GM21786 (cell line): Measurements from ENCODE around the gene TSPY10.
"Not testable (repeated sequence)": the region's sequence is repeated elsewhere in the genome, so short reads cannot be mapped to it uniquely, and the experiment has no call there.

Source experiments
- ATAC-seq: cut with Tn5 transposase; IDR thresholded peaks from one replicate; pipeline ENCODE4 v1.9.1; 2021; ENCODE audit not compliant: unreplicated experiment

Gene TSPY10, protein sequence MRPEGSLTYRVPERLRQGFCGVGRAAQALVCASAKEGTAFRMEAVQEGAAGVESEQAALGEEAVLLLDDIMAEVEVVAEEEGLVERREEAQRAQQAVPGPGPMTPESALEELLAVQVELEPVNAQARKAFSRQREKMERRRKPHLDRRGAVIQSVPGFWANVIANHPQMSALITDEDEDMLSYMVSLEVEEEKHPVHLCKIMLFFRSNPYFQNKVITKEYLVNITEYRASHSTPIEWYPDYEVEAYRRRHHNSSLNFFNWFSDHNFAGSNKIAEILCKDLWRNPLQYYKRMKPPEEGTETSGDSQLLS

DNA sequence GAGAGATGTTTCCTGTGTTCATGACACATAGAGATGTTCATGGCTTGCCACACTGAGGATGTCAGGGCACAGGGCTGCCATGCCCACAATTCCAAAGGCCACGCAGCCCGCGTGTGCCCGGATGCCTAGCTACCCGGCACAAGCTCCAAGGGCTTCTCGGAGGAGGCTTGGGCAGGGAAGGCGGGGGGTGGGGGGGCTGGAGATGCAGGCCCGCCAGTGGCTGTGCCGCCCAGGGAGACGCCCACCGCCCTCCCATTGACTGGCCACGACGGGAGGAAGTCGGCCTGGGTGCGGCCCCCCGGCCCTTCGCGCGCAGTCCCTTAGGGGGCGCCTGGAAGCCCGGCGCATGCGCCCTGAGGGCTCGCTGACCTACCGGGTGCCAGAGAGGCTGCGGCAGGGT, at the start of gene TSPY10:
TSS of gene TSPY10 (plus strand) at position 301 of the 400 bp plus-strand sequence. CDS start at position 347, 46 bp downstream.
- ATAC-seq = not testable (repeated sequence)

DNA sequence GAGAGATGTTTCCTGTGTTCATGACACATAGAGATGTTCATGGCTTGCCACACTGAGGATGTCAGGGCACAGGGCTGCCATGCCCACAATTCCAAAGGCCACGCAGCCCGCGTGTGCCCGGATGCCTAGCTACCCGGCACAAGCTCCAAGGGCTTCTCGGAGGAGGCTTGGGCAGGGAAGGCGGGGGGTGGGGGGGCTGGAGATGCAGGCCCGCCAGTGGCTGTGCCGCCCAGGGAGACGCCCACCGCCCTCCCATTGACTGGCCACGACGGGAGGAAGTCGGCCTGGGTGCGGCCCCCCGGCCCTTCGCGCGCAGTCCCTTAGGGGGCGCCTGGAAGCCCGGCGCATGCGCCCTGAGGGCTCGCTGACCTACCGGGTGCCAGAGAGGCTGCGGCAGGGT, 40.7 kb upstream of the TSPY10 start, which contains the start of gene TSPY9:
TSS of gene TSPY9 (plus strand) at position 301 of the 400 bp plus-strand sequence. CDS start at position 347, 46 bp downstream.
- not testable (repeated sequence) for ATAC-seq

DNA sequence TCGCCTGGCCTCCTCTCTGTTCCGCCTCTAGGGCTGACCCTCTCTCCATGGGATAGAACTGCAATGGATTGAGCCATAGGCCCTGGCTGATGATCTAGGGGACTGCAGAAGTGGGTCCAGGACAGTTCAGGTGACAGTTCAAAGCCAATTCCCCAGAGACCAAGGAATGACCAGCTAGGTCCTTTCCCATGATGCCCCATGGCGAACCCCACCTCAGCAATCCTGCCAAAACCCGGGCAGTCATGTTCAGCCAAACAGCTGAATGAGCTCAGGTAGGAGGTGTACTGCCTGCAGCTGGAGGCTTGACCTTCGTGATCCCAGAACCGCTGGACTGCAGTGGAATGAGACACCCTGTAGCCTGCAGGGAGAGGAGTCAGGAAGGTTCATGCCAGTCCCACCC, 23.3 kb upstream of the TSPY10 start:
- ATAC-seq = not testable (repeated sequence)

DNA sequence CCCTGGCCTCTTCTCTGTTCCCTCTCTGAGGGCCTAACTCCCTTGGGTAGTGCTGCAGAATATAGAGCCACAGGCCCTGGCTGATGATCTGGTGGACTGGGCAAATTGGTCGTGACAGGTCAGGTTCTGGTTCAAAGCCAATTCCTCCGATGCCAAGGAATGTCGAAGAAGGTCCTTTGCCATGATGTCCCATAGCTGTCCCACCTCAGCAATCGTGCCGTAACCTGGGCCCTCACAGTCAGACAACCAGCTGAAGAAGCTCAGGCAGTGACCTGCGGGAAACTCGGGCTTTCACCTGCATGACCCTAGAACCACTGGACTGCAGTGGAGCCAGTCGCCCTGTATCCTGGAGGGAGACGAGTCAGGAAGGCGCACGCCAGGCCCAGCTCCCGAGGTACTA, 11.4 kb upstream of the TSPY10 start:
- not testable (repeated sequence) for ATAC-seq
